Brain microvascular endothelial cell (primary cell): ENCODE measurements around the gene MITF.

Experiments used
- DNase-seq: peaks from one replicate; pipeline ENCODE4 v3.0.0-alpha.2; 2020
- H3K27ac ChIP-seq: fragments of 250-450 bp; sonication (Bioruptor Pico); 2 replicates; pipeline ENCODE4 v1.5.1; 2020; ENCODE audit warnings: mild to moderate bottlenecking, moderate library complexity
- H3K27me3 ChIP-seq: fragments of 250-450 bp; sonication (Bioruptor Pico); replicated peaks from 2 replicates; pipeline ENCODE4 v1.5.1; 2020; ENCODE audit warnings: mild to moderate bottlenecking
- H3K36me3 ChIP-seq: fragments of 250-450 bp; sonication (Bioruptor Pico); replicated peaks from 2 replicates; pipeline ENCODE4 v1.5.1; 2020; ENCODE audit warnings: mild to moderate bottlenecking
- H3K4me3 ChIP-seq: 2 replicates; pipeline ENCODE4 v1.5.1; 2011; ENCODE audit warnings: low read depth, mild to moderate bottlenecking, control low read depth, low read length, moderate library complexity
- in situ Hi-C: cut with HindIII; loops from 2 replicates; pipeline ENCODE4 v1.10.0; 2017; ENCODE audit warnings: low sequenced_read_pairs, low pct_ligation_motif_present
- TF ChIP-seq, protein P1 (sequence below): IDR thresholded peaks from 2 replicates; pipeline ENCODE4 v1.5.1; 2011; ENCODE audit warnings: low read depth, mild to moderate bottlenecking, moderate library complexity, low read length, control low read depth, inconsistent platforms; ENCODE audit errors: missing control alignments

MITF gene

DNA sequence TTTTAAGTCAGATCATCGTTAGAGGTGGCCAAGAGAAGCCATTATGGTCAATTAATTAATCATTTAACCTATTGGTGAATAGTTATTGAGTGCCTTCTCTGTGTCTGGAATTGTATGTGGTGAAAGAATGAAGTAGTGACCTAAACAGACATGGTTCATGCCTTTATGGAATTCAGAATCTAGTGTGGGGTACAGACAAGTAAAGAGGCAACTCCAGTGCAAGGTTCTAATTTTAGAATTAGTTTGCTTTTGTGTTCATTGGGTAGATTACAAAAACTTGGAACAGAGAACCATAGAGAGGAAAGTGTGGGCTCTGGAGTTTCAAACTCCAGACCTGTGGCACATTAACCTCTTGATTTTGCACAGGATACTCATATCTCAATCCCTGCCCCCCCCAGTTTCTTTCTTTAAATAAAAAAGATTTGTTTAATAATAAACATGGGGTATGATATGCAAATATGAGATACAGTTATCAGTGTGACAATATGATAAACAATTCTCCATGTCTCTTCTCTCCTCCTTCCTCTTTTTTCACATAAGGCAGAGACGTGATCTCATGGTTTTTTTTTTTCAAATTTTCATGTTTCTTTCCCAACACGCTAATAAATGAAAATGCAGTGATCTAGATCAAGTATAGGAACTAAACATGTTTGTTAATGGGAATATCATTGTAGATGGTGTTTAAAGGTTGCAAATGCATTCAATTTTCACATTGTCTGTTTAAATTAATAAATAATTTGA lies 117.9 kb downstream of the MITF start:
- H3K4me3 ChIP-seq, result no peak overlapping the region
- DNase-seq, result no peak
- in situ Hi-C loops, result no loop called here
- H3K27me3 ChIP-seq, result no peaks in the 10 kb centered on the region
- TF ChIP-seq, protein P1, sequence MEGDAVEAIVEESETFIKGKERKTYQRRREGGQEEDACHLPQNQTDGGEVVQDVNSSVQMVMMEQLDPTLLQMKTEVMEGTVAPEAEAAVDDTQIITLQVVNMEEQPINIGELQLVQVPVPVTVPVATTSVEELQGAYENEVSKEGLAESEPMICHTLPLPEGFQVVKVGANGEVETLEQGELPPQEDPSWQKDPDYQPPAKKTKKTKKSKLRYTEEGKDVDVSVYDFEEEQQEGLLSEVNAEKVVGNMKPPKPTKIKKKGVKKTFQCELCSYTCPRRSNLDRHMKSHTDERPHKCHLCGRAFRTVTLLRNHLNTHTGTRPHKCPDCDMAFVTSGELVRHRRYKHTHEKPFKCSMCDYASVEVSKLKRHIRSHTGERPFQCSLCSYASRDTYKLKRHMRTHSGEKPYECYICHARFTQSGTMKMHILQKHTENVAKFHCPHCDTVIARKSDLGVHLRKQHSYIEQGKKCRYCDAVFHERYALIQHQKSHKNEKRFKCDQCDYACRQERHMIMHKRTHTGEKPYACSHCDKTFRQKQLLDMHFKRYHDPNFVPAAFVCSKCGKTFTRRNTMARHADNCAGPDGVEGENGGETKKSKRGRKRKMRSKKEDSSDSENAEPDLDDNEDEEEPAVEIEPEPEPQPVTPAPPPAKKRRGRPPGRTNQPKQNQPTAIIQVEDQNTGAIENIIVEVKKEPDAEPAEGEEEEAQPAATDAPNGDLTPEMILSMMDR, result no peak
- H3K36me3 ChIP-seq, result no peaks in the 10 kb centered on the region
- no peak overlapping the region for H3K27ac ChIP-seq

DNA sequence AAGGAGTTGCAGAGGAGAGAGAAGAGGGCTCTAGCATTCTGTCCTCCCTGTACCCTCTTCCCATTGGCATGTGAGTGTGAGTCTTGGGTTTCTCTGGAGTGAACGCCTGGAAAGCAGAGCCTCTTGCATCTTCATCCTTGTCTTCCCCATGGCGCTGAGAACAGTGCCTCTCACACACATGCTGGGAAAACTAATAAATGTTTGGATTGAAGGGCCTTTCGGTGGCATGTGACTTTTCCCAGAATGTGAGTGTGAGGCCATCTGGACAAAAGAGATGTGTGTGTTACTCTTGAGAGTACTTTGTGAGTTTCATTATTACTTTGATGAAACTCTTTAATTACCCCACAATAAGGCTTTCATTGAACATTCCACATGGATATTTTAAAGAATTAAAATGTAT lies 122.3 kb downstream of the MITF start:
- no peaks in the 10 kb centered on the region for H3K27me3 ChIP-seq
- TF ChIP-seq, protein P1, result no peak
- H3K36me3 ChIP-seq, result no peaks in the 10 kb centered on the region
- H3K27ac ChIP-seq, result no peak overlapping the region
- in situ Hi-C loops, result no loop called here
- DNase-seq, result no peak
- no peak overlapping the region for H3K4me3 ChIP-seq

DNA sequence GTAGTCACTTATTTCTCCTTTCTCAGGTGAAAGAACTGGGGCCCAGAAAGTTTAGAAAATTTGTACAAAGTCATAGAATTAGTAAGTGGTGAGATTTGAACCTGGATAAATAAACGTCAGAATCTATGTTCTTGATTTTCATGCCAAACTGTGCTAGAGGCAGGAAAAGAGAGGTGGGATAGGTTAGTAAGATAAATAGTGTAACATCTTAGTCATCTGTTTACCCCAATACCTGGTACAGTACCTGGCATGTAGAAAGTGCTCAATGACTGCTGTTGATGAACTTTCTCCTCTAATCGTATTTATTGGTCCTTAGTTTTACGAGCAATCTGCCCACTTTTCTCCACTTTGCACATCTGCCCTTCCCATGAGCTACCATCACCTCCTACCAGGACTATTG lies 124.9 kb downstream of the MITF start:
- no peak overlapping the region for H3K27ac ChIP-seq
- in situ Hi-C loops, result no loop called here
- TF ChIP-seq, protein P1, result no peak
- H3K27me3 ChIP-seq, result no peaks in the 10 kb centered on the region
- H3K4me3 ChIP-seq, result no peak overlapping the region
- no peaks in the 10 kb centered on the region for H3K36me3 ChIP-seq
- no peak for DNase-seq

DNA sequence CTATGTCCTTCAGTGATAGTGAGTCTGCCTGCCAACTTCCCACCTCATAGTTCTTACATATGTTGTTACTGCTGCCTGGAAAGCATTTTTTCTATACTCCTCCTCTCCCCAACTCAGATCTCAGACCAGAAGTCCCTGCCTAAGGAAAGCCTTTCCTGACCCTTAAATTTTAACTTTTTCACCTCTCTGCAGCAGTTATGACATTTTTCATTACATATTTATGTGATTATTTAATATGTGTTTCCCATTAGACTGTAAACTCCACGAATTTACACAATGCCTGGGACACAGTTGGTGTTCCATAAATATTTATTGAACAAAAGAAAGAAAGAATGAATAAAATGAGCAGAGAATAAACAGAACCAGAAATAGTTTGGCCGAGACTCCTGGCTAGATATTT lies 125.5 kb downstream of the MITF start:
- Histone ChIP-seq H3K4me3 (no peak overlapping the region), H3K36me3 (no peaks in the 10 kb centered on the region), H3K27me3 (no peaks in the 10 kb centered on the region), H3K27ac (no peak overlapping the region)
- no peak for DNase-seq
- TF ChIP-seq, protein P1, result no peak
- in situ Hi-C loops, result no loop called here

DNA sequence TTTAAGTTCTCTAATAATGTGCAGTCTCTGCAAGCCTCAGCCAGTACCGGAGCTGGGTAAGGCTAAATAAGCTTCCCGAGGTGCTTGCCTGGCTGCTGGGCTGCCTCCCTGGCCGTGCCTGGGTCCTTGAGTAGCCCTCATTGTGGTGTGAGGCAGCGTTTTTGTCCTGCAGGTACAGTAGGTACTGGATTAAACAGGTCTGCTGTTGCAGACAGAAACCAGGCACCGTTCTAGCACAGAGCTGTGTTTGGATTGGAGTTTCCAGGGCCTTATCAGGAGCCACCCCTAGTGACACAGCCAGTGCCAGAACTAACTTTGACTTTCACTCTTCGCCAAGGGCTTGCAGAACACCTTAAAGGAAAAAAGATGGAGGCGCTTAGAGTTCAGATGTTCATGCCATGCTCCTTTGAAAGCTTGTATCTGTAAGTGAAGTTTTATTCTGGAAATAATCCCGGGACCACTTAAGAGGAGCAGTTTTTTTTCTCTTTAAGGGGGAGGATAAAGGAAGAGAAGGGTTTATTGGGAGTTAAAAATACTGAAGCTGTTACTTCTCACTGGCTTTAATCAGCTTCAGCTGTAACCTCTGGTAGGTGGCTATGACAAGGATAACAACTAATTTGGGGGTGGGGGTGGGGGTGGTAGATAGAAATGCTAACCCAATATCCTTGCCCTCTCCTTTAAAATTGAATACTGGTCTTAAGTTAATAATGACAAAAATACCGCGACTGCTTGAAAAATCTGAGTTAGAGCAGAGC lies 126.8 kb downstream of the MITF start:
- TF ChIP-seq, protein P1, result no peak
- H3K27ac ChIP-seq, result no peak overlapping the region
- H3K4me3 ChIP-seq, result no peak overlapping the region
- H3K27me3 ChIP-seq, result no peaks in the 10 kb centered on the region
- in situ Hi-C loops, result no loop called here
- no peak for DNase-seq
- H3K36me3 ChIP-seq, result no peaks in the 10 kb centered on the region
